Astrocyte (in vitro differentiated cells and primary cell): ENCODE measurements around the gene TUT1. TPM values are rescaled to one million over a fixed set of nuclear protein-coding genes. Genes with fewer than 3 reads are reported as not detected.
A peak's percentile ranks its signal among the peaks of the same experiment; 100 is the strongest.

Experiments used
- DNase-seq: peaks from one replicate; pipeline ENCODE4 v3.0.0-alpha.2; 2010; ENCODE audit warnings: low read depth
- FAIRE-seq: peaks from 2 replicates; lab custom pipeline; 2011; peaks lifted over from hg19 to GRCh38; lab: Jason Lieb, UNC
- H2AFZ ChIP-seq: 2 replicates; pipeline ENCODE4 v1.6.0; 2012; ENCODE audit warnings: low read depth, low read length, inconsistent platforms
- H3K27ac ChIP-seq: 2 replicates; pipeline ENCODE4 v1.5.1; 2011; ENCODE audit warnings: low read depth, low read length, inconsistent platforms
- H3K27me3 ChIP-seq: 2 replicates; pipeline ENCODE4 v1.6.0; 2011; ENCODE audit warnings: low read length, inconsistent platforms; ENCODE audit not compliant: insufficient read depth
- H3K36me3 ChIP-seq: 2 replicates; pipeline ENCODE4 v1.5.1; 2011; ENCODE audit warnings: low read length, inconsistent platforms; ENCODE audit not compliant: insufficient read depth
- H3K4me1 ChIP-seq: 2 replicates; pipeline ENCODE4 v1.5.1; 2011; ENCODE audit warnings: low read length, inconsistent platforms; ENCODE audit not compliant: insufficient read depth
- H3K4me2 ChIP-seq: 2 replicates; pipeline ENCODE4 v1.6.0; 2012; ENCODE audit warnings: low read length, inconsistent platforms
- H3K4me3 ChIP-seq: 2 replicates; pipeline ENCODE4 v1.5.1; 2011; ENCODE audit warnings: low read depth, mild to moderate bottlenecking, low read length, inconsistent platforms; ENCODE audit not compliant: insufficient read depth
- H3K79me2 ChIP-seq: 2 replicates; pipeline ENCODE4 v1.6.0; 2012; ENCODE audit warnings: mild to moderate bottlenecking, low read length, inconsistent platforms; ENCODE audit not compliant: insufficient read depth
- H3K9ac ChIP-seq: 2 replicates; pipeline ENCODE4 v1.6.0; 2012; ENCODE audit warnings: mild to moderate bottlenecking, low read length, inconsistent platforms
- H3K9me3 ChIP-seq: 2 replicates; pipeline ENCODE4 v1.5.1; 2012; ENCODE audit warnings: low read depth, mild to moderate bottlenecking, low read length, inconsistent platforms; ENCODE audit not compliant: insufficient read depth
- H4K20me1 ChIP-seq: 2 replicates; pipeline ENCODE4 v1.6.0; 2012; ENCODE audit warnings: low read length, inconsistent platforms; ENCODE audit not compliant: insufficient read depth
- H3K27ac Mint-ChIP-seq: one replicate; pipeline ENCODE4 v1.8.0; 2021; ENCODE audit warnings: mild to moderate bottlenecking, mixed read lengths; ENCODE audit not compliant: unreplicated experiment
- H3K27me3 Mint-ChIP-seq: one replicate; pipeline ENCODE4 v1.8.0; 2021; ENCODE audit warnings: low read depth, mixed read lengths; ENCODE audit not compliant: unreplicated experiment
- H3K36me3 Mint-ChIP-seq: one replicate; pipeline ENCODE4 v1.8.0; 2021; ENCODE audit warnings: low read depth, mixed read lengths; ENCODE audit not compliant: unreplicated experiment
- H3K4me1 Mint-ChIP-seq: one replicate; pipeline ENCODE4 v1.8.0; 2021; ENCODE audit warnings: low read depth, mixed read lengths; ENCODE audit not compliant: unreplicated experiment
- H3K4me3 Mint-ChIP-seq: one replicate; pipeline ENCODE4 v1.8.0; 2021; ENCODE audit warnings: mild to moderate bottlenecking, moderate library complexity, mixed read lengths; ENCODE audit not compliant: unreplicated experiment
- H3K9me3 Mint-ChIP-seq: one replicate; pipeline ENCODE4 v1.8.0; 2021; ENCODE audit warnings: mild to moderate bottlenecking, mixed read lengths; ENCODE audit not compliant: unreplicated experiment
- CTCF ChIP-seq: IDR thresholded peaks from 2 replicates; pipeline ENCODE4 v1.5.1; 2011; ENCODE audit warnings: low read depth, mild to moderate bottlenecking, inconsistent platforms, low read length, moderate library complexity; ENCODE audit not compliant: insufficient read depth
- EZH2 ChIP-seq: IDR thresholded peaks from 2 replicates; pipeline ENCODE4 v1.6.1; 2012; ENCODE audit warnings: mild to moderate bottlenecking, low read length, inconsistent platforms; ENCODE audit not compliant: insufficient read depth
- total RNA-seq: library from RNA; stranded (reverse); gene quantifications from 2 replicates; pipeline ENCODE4 v1.2.1, GENCODE V29; 2021

The TUT1 gene
- total RNA-seq, 1 donor from 2014 or later, result 18.3 TPM

GRCh38 chr11:62577046-62577714, 14.1 kb downstream of the TUT1 start:
- H3K4me3 ChIP-seq, result no peak overlapping the region
- H3K27ac ChIP-seq, result no peak overlapping the region
- H2AFZ ChIP-seq, result no peak overlapping the region
- H3K27ac Mint-ChIP-seq, result no peak overlapping the region
- peaks cover 16% of the 10 kb centered on the region for H4K20me1 ChIP-seq
- H3K4me3 Mint-ChIP-seq, result no peak overlapping the region
- no peaks in the 10 kb centered on the region for H3K27me3 ChIP-seq
- peaks cover 20% of the 10 kb centered on the region for H3K36me3 Mint-ChIP-seq
- H3K27me3 Mint-ChIP-seq, result no peaks in the 10 kb centered on the region
- DNase-seq, result no peak
- no peak for FAIRE-seq
- no peaks in the 10 kb centered on the region for H3K9me3 Mint-ChIP-seq
- H3K9me3 ChIP-seq, result no peaks in the 10 kb centered on the region
- H3K4me1 ChIP-seq, result peaks cover 27% of the 10 kb centered on the region
- TF ChIP-seq EZH2, result no peak
- H3K4me1 Mint-ChIP-seq, result peaks cover 13% of the 10 kb centered on the region
- peak overlapping the region; percentile 95 for H3K9ac ChIP-seq
- H3K79me2 ChIP-seq, result peaks cover 47% of the 10 kb centered on the region
- peaks cover 7% of the 10 kb centered on the region for H3K36me3 ChIP-seq
- no peak overlapping the region for H3K4me2 ChIP-seq

DNA sequence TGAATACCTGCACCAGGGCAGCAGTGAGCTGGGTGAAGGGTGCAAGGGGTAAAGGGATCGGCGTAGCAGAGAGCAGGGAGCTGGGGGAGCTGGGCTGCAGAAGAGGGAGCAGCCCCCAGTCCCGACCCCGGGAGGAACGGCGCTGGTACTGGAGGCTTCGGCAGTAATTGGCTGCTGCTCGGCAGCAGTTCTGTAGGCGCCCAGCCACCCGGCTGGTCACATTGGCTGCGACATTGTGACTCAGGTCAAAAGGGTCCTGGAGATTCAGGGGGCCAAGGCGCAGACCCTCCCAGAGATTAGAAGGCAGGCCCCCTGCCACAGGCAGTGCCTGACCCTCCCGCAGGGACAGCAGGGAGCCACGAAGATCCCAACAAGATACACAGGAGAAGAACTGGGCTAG, 15.5 kb downstream of the TUT1 start:
- Mint-ChIP-seq H3K27ac (no peak overlapping the region), H3K36me3 (peaks cover 24% of the 10 kb centered on the region), H3K4me3 (peak overlapping the region; percentile 76), H3K27me3 (no peaks in the 10 kb centered on the region), H3K4me1 (peaks cover 24% of the 10 kb centered on the region), H3K9me3 (no peaks in the 10 kb centered on the region)
- Histone ChIP-seq H3K79me2 (peaks cover 60% of the 10 kb centered on the region), H4K20me1 (peaks cover 25% of the 10 kb centered on the region), H3K9ac (peak overlapping the region; percentile 95), H3K27ac (no peak overlapping the region), H3K27me3 (no peaks in the 10 kb centered on the region), H2AFZ (no peak overlapping the region), H3K9me3 (no peaks in the 10 kb centered on the region), H3K4me3 (no peak overlapping the region), H3K36me3 (peaks cover 12% of the 10 kb centered on the region), H3K4me2 (peak overlapping the region; percentile 97), H3K4me1 (peaks cover 36% of the 10 kb centered on the region)
- FAIRE-seq, result no peak
- TF ChIP-seq EZH2 (no peak), CTCF (no peak)
- DNase-seq, result no peak

- peaks cover 27% of the 10 kb centered on the region for H3K36me3 Mint-ChIP-seq
Measured at GRCh38 chr11:62575156-62575555, 16.2 kb downstream of the TUT1 start.

More at GRCh38 chr11:62575156-62575555, 16.2 kb downstream of the TUT1 start:
- peaks cover 29% of the 10 kb centered on the region for H3K4me1 Mint-ChIP-seq
- Histone ChIP-seq H3K4me1 (peaks cover 36% of the 10 kb centered on the region), H3K4me2 (peak overlapping the region; percentile 97), H3K36me3 (peaks cover 15% of the 10 kb centered on the region), H3K9ac (peak overlapping the region; percentile 95), H3K79me2 (peaks cover 67% of the 10 kb centered on the region), H3K4me3 (peak overlapping the region; percentile 78), H4K20me1 (peaks cover 32% of the 10 kb centered on the region), H3K27ac (peak overlapping the region; percentile 92), H2AFZ (peak overlapping the region; percentile 57), H3K27me3 (no peaks in the 10 kb centered on the region), H3K9me3 (no peaks in the 10 kb centered on the region)
- no peak for FAIRE-seq
- no peaks in the 10 kb centered on the region for H3K27me3 Mint-ChIP-seq
- peak overlapping the region; percentile 98 for H3K27ac Mint-ChIP-seq
- H3K4me3 Mint-ChIP-seq, result peak overlapping the region; percentile 100
- H3K9me3 Mint-ChIP-seq, result no peaks in the 10 kb centered on the region
- no peak for DNase-seq
- no peak for TF ChIP-seq EZH2
- no peak for TF ChIP-seq CTCF
